ENCODE results near the gene PRDM16. TPM values are rescaled to one million over a fixed set of nuclear protein-coding genes. Genes with fewer than 3 reads are reported as not detected.

PRDM16 gene
- total RNA-seq, 1 donor from 2014 or later, result 12.8 TPM

- intact Hi-C loops (cut with DNase I), result no loop called here
- ATAC-seq (no peak), DNase-seq (ENCODE audit: missing footprints) (peak; percentile 21)
Observed at GRCh38 chr1:3441880-3442279, 372.9 kb downstream of the PRDM16 start.

- DNase-seq (ENCODE audit: missing footprints) (peak; percentile 49), ATAC-seq (no peak)
- intact Hi-C loops (cut with DNase I), result no loop called here
Observed at GRCh38 chr1:3442331-3442730, 373.3 kb downstream of the PRDM16 start.

GRCh38 chr1:3442901-3443300, 373.9 kb downstream of the PRDM16 start:
- ATAC-seq, result no peak
- intact Hi-C loops (cut with DNase I), result no loop called here

DNA sequence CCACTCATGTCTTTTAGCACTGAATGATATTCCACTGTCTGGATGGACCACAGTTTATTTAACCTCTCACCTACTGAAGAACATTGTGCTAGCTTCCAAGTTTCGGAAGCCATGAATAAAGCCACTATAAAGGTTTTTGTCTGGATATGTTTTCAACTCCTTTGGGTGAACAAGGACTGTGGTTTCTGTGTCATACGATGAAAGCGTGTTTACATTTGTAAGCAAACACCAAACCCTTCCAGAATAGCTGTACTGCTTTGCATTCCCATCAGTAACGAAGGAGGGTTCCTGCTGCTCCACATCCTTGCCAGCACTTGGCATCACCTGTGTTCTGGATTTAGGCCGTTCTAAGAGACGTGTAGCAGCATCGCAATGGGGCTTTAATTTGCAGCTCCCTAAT, 374.8 kb downstream of the PRDM16 start:
- ATAC-seq, result no peak
- peak; percentile 5 for DNase-seq (ENCODE audit: missing footprints)
- intact Hi-C loops (cut with DNase I), result no loop called here

More at GRCh38 chr1:3442901-3443300, 373.9 kb downstream of the PRDM16 start:
- DNase-seq (ENCODE audit: missing footprints), result peak; percentile 8

- intact Hi-C loops (cut with DNase I), result no loop called here
- no peak for ATAC-seq
- DNase-seq (ENCODE audit: missing footprints), result no peak
Observed at GRCh38 chr1:3444298-3444697, 375.3 kb downstream of the PRDM16 start.

- ATAC-seq (no peak), DNase-seq (ENCODE audit: missing footprints) (peak; percentile 49)
- intact Hi-C loops (cut with DNase I), result no loop called here
Observed at GRCh38 chr1:3444736-3445135, 375.7 kb downstream of the PRDM16 start.

DNA sequence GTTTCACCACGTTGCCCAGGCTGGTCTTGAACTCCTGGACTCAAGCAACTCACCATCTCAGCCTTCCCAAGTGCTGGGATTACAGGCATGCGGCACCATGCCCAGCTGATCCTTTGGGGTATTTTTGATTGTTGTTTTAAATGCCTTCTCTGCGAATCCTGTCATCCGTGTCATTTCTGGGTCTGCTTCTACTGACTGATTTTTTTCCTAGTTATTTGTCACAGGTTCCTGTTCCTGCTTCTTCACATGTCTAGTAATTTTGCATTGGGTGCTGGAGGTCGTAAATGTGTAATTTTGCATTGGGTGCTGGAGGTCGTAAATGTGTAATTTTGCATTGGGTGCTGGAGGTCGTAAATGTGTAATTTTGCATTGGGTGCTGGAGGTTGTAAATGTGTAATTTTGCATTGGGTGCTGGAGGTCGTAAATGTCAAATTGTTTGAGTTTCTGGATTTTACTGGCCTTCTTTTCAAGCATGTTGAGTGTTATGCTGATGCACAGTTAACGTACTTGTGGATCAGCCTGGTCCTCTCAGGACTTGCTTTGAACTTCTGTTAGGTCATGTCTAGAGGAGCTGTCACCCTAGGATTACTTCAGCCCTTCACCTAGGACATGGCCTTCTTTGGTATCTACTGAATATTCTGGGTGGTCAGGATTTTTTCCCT, 381.3 kb downstream of the PRDM16 start:
- no peak for ATAC-seq
- intact Hi-C loops (cut with DNase I), result no loop called here
- peak; percentile 13 for DNase-seq (ENCODE audit: missing footprints)

- no peak for ATAC-seq
- peak; percentile 17 for DNase-seq (ENCODE audit: missing footprints)
- intact Hi-C loops (cut with DNase I), result no loop called here
Observed at GRCh38 chr1:3450983-3451382, 382.0 kb downstream of the PRDM16 start.

- ATAC-seq (no peak), DNase-seq (ENCODE audit: missing footprints) (peak; percentile 40)
- intact Hi-C loops (cut with DNase I), result loop anchor here (2.0 kb wide), 1 partner anchor 21 kb away; no protein-coding TSS in a partner anchor
Observed at GRCh38 chr1:3451994-3452865, 383.2 kb downstream of the PRDM16 start.

GRCh38 chr1:3452866-3453175, 383.8 kb downstream of the PRDM16 start:
- ATAC-seq, result no peak
- intact Hi-C loops (cut with DNase I), result loop anchor here (1.0 to 2.0 kb wide), 2 partner anchors 20 to 31 kb away; no protein-coding TSS in a partner anchor
- DNase-seq (ENCODE audit: missing footprints), result peak; percentile 21

- ATAC-seq (peak; percentile 74), DNase-seq (ENCODE audit: missing footprints) (peak; percentile 84)
- intact Hi-C loops (cut with DNase I), result loop anchor here (1.0 to 2.0 kb wide), 2 partner anchors 20 to 31 kb away; no protein-coding TSS in a partner anchor
Observed at GRCh38 chr1:3453203-3453761, 384.3 kb downstream of the PRDM16 start.

- ATAC-seq, result peak; percentile 59
- DNase-seq (ENCODE audit: missing footprints), result peak; percentile 68
- intact Hi-C loops (cut with DNase I), result loop anchor here (1.0 to 2.0 kb wide), 2 partner anchors 19 to 30 kb away; no protein-coding TSS in a partner anchor
Observed at GRCh38 chr1:3453891-3454810, 385.1 kb downstream of the PRDM16 start, which contains the start of gene ARHGEF16. TSS of gene ARHGEF16 (plus strand) at chr1:3454665. CDS start at chr1:3463085, 8,420 bp downstream.

- intact Hi-C loops (cut with DNase I), result no loop called here
Observed at GRCh38 chr1:3454811-3455618, 386.0 kb downstream of the PRDM16 start.

DNA sequence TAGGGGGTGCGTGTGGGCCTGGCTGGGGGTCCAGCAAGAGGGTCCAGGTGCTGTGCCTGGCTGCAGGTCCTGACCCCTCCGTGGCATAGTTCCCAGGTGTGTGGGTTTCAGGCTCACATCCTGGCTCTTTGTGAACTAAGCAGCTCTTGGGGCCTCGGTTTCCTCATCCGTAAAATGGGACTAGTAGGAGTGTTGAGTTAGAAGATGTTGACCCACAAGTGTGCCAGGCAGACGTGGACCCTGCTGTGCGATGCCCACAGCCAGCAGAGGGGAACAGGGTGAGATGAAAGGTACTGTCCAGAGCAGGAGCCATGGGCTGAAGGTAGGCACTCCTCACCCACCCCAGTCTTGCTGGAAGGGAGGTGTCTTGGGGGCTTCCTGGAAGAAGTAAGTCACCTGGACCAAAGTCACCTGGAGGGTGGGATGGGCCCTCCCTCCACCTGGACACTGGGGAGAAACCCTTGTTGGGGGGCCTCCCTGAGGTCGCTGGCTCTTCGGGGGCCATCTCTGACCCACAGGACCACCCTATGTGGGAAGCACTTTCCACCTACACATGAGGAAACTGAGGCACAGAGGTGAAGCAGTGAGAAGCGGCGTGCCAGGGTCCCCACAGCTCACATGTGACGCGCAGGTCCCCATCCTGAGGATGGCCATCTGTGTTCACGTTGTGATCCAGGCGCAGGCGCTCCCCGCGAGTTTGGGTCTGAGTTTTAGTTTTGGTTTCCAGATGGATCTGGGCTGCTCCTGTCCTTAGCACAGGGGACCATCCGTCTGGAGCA, 386.9 kb downstream of the PRDM16 start:
- intact Hi-C loops (cut with DNase I), result no loop called here
- ATAC-seq (no peak), DNase-seq (ENCODE audit: missing footprints) (peak; percentile 17)

More at GRCh38 chr1:3454811-3455618, 386.0 kb downstream of the PRDM16 start:
- peak; percentile 35 for ATAC-seq
- DNase-seq (ENCODE audit: missing footprints), result peak; percentile 75

DNA sequence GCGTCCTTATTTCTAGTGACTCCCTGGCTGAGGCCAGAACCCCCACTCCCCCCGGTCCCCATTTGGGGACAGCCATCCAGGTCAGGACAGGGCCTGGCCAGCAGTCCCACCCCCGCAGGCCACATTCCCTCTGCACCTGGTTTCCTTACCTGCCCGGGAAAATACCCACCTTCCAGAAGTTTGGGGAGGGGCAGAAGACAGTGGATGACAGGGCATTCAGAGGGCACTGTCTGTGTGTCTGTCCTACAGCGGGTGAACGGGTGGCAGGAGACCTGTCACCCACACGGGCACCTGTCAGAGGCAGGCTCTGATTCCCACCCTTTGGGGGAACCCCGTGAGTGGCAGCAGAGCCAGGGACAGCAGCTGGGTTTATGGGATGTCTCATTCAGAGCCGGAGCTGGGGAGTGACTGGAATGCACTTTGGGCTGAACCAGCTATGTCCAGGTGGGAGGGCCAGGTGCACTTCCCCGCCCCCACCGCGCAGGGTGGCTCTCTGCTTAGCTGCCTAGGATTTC, 387.5 kb downstream of the PRDM16 start:
- peak; percentile 53 for DNase-seq (ENCODE audit: missing footprints)
- no peak for ATAC-seq
- intact Hi-C loops (cut with DNase I), result no loop called here

DNA sequence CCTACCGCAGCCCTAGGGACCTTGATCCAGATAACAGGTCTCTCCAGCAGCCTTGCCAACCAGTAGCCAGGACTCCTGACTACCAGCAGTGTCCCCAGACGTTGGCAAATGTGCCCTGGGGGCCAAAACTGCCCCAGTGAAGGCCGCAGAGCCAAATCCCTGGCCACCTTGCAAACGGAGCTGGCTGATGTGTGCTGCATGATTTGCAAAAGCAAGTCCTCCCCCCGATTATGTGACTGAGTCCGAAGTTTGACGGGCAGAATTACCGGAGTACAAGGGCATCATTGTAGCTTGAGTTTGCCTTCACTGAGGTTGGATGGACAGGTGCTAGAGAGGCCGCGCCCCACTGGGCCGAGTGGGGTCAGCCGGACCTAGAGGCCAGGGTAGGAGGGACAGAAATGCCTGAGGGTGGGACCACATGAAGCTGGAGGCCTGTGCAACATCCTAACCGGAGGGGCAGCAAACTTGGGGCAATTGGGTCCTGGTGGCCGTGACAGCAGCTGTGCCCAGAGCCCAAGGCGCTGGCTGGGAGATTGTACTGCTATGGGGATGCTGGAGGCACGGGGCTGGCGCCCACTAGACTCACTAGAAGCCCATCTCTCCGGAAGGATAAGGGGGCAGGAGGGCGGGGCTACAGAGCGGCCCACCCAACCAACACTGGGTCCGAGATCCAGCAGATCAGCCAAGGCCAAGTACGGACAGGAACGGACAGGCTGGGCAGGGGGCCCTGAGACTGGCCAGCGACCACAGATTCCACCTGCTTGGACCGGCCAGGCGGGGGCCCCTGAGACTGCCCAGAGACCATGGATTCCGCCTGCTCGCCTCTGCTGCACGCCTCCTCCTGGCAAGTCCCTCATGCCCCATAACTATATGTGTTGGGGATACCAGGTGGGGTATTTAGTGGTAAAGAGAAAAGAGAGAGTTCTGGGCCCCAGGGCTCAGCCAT, 388.2 kb downstream of the PRDM16 start:
- intact Hi-C loops (cut with DNase I), result no loop called here
- no peak for ATAC-seq
- peak; percentile 45 for DNase-seq (ENCODE audit: missing footprints)
